HFFc6 (cell line): ENCODE results near the gene CCKAR. TPM values are rescaled to one million over a fixed set of nuclear protein-coding genes. Genes with fewer than 3 reads are reported as not detected.

ENCODE experiments used
- DNase-seq: peaks from one replicate; pipeline ENCODE4 v3.0.0-alpha.2; 2018
- H3K27ac Mint-ChIP-seq: 2 replicates; pipeline ENCODE4 v1.8.0; 2020; ENCODE audit warnings: mild to moderate bottlenecking, mixed read lengths
- H3K27me3 Mint-ChIP-seq: 2 replicates; pipeline ENCODE4 v1.8.0; 2021; ENCODE audit warnings: mild to moderate bottlenecking, moderate library complexity, mixed read lengths; ENCODE audit not compliant: insufficient read depth
- H3K36me3 Mint-ChIP-seq: 2 replicates; pipeline ENCODE4 v1.8.0; 2021; ENCODE audit warnings: low read depth, mixed read lengths
- H3K4me1 Mint-ChIP-seq: 2 replicates; pipeline ENCODE4 v1.8.0; 2020; ENCODE audit warnings: low read depth, mixed read lengths
- H3K4me3 Mint-ChIP-seq: 2 replicates; pipeline ENCODE4 v1.8.0; 2020; ENCODE audit warnings: mild to moderate bottlenecking, moderate library complexity, mixed read lengths
- H3K9me3 Mint-ChIP-seq: 2 replicates; pipeline ENCODE4 v1.8.0; 2020; ENCODE audit warnings: mild to moderate bottlenecking, mixed read lengths
- CTCF ChIP-seq: fragments of 200-600 bp; sonication (generic); IDR thresholded peaks from 2 replicates; pipeline ENCODE4 v1.5.0; 2021; ENCODE audit warnings: antibody characterized with exemption, mild to moderate bottlenecking
- long read RNA-seq: library from polyadenylated mRNA; unstranded; transcript quantifications from one replicate; pipeline ENCODE4 v2.0.0, GENCODE V29; 2019
- total RNA-seq, 6 experiments: library from RNA; stranded (reverse); fragmentation: NEBNext Ultra II Directional; extraction: Animal tissue kit (Norgen Biotek cat#: 25700); gene quantifications; 2 replicates in 1 of 6; 3 replicates in 5 of 6; pipeline ENCODE4 v1.2.3, GENCODE V29; 2021

The CCKAR gene
- not detected for total RNA-seq
- long read RNA-seq: 0 reads

GRCh38 chr4:26490111-26490959, at the start of gene CCKAR:
Gene CCKAR (minus strand): TSS chr4:26490484. CDS start chr4:26490267, 217 bp downstream.
- no peaks in the 10 kb centered on the region for H3K9me3 Mint-ChIP-seq
- DNase-seq: no peak
- TF ChIP-seq CTCF: no peak
- peaks cover 37% of the 10 kb centered on the region for H3K27me3 Mint-ChIP-seq
- no peaks in the 10 kb centered on the region for H3K36me3 Mint-ChIP-seq
- no peaks in the 10 kb centered on the region for H3K4me1 Mint-ChIP-seq
- no peak within 1 kb of the TSS for H3K4me3 Mint-ChIP-seq
- no peak within 1 kb of the TSS for H3K27ac Mint-ChIP-seq

GRCh38 chr4:26533685-26534084, 43.4 kb upstream of the CCKAR start:
- no peak overlapping the region for H3K4me3 Mint-ChIP-seq
- H3K27ac Mint-ChIP-seq: no peak overlapping the region
- H3K9me3 Mint-ChIP-seq: no peaks in the 10 kb centered on the region
- DNase-seq: no peak
- no peak for TF ChIP-seq CTCF
- no peaks in the 10 kb centered on the region for H3K4me1 Mint-ChIP-seq
- H3K27me3 Mint-ChIP-seq: peaks cover 23% of the 10 kb centered on the region
- no peaks in the 10 kb centered on the region for H3K36me3 Mint-ChIP-seq

- Mint-ChIP-seq H3K27ac (no peak overlapping the region), H3K9me3 (no peaks in the 10 kb centered on the region), H3K27me3 (peaks cover 24% of the 10 kb centered on the region), H3K36me3 (no peaks in the 10 kb centered on the region), H3K4me3 (no peak overlapping the region), H3K4me1 (no peaks in the 10 kb centered on the region)
- no peak for DNase-seq
- no peak for TF ChIP-seq CTCF
These were observed 41.3 kb upstream of the CCKAR start for GRCh38 chr4:26531491-26532116.

GRCh38 chr4:26530099-26530498, 39.8 kb upstream of the CCKAR start:
- Mint-ChIP-seq H3K4me1 (peaks cover 9% of the 10 kb centered on the region), H3K9me3 (no peaks in the 10 kb centered on the region), H3K27me3 (peaks cover 22% of the 10 kb centered on the region), H3K36me3 (no peaks in the 10 kb centered on the region), H3K4me3 (no peak overlapping the region), H3K27ac (no peak overlapping the region)
- TF ChIP-seq CTCF: no peak
- DNase-seq: no peak

- Mint-ChIP-seq H3K27me3 (peaks cover 22% of the 10 kb centered on the region), H3K27ac (no peak overlapping the region), H3K36me3 (no peaks in the 10 kb centered on the region), H3K4me3 (no peak overlapping the region), H3K4me1 (peaks cover 15% of the 10 kb centered on the region), H3K9me3 (no peaks in the 10 kb centered on the region)
- TF ChIP-seq CTCF: no peak
- no peak for DNase-seq
These were observed 39.2 kb upstream of the CCKAR start for GRCh38 chr4:26529479-26529878.
